ENCODE results near the gene SPHK1.

GRCh38 chr17:76422406-76422805 is 38.0 kb downstream of the SPHK1 start:
- TF ChIP-seq GATA2 (IDR thresholded peaks at IDR 0.05; ENCODE audit: insufficient read depth, insufficient read length, low read depth, low read length) (no peak), POLR2A (IDR thresholded peaks at IDR 0.05; ENCODE audit: low read depth, low read length) (no peak), CTCF (IDR thresholded peaks at IDR 0.05; ENCODE audit: extremely low read depth in 1 of 2, insufficient read depth in 1 of 2, low read depth in 1 of 2, low read length in 2 of 2) (no peak), EZH2 (IDR thresholded peaks at IDR 0.05; ENCODE audit: borderline replicate concordance, low read depth, low read length, severe bottlenecking) (no peak), POLR2AphosphoS5 (IDR thresholded peaks at IDR 0.05; ENCODE audit: insufficient read depth, low read depth, low read length) (no peak), JUN (IDR thresholded peaks at IDR 0.05; ENCODE audit: borderline replicate concordance, insufficient read depth, insufficient read length, low read depth) (no peak), MAX (IDR thresholded peaks at IDR 0.05; ENCODE audit: insufficient read depth, insufficient read length) (no peak)

Measured in endothelial cell of umbilical vein (primary cell).